PC-3 (cell line): ENCODE measurements around the gene ZYX. TPM values are rescaled to one million over a fixed set of nuclear protein-coding genes. Genes with fewer than 3 reads are reported as not detected.
A peak's percentile ranks its signal among the peaks of the same experiment; 100 is the strongest.

Experiments used
- ATAC-seq: fragments of 200-7000 bp; cut with Tn5 transposase; 2 replicates; pipeline ENCODE4 v1.9.1; 2020; ENCODE audit warnings: mild to moderate bottlenecking, moderate library complexity
- BruUV-seq: library from RNA; stranded (reverse); fragments of 400-500 nt; replicated peaks from 2 replicates; lab custom pipeline; 2021; lab: Mats Ljungman, UMichigan
- CTCF ChIA-PET: fragments of 300-600 bp; sonication (Branson Sonifier 250); formaldehyde crosslinking; loops from one replicate; lab custom pipeline; 2022; ENCODE audit warnings: antibody characterized with exemption; lab: Charles Lee
- POLR2A ChIA-PET: fragments of 300-600 bp; sonication (Branson Sonifier 250); formaldehyde crosslinking; loops from one replicate; lab custom pipeline; 2022; ENCODE audit warnings: antibody characterized with exemption; ENCODE audit not compliant: unreplicated experiment; lab: Charles Lee
- DNase-seq: peaks from one replicate; pipeline ENCODE4 v3.0.0-alpha.2; 2015
- H2AFZ ChIP-seq: fragments of 300-600 bp; sonication (generic); 2 replicates; pipeline ENCODE4 v1.6.0; 2016; ENCODE audit warnings: antibody characterized with exemption, low read length
- H3F3A ChIP-seq: fragments of 300-600 bp; sonication (generic); one replicate; pipeline ENCODE4 v1.6.0; 2017; ENCODE audit warnings: antibody characterized with exemption, low read length, control low read depth, mild to moderate bottlenecking; ENCODE audit not compliant: unreplicated experiment
- H3K27ac ChIP-seq: fragments of 300-600 bp; sonication (generic); 2 replicates; pipeline ENCODE4 v1.5.1; 2016; ENCODE audit warnings: mild to moderate bottlenecking, low read length
- H3K27me3 ChIP-seq: fragments of 300-600 bp; sonication (generic); 2 replicates; pipeline ENCODE4 v1.6.1; 2016; ENCODE audit warnings: low read length, mixed read lengths
- H3K36me3 ChIP-seq: fragments of 300-600 bp; sonication (generic); 2 replicates; pipeline ENCODE4 v1.6.1; 2016; ENCODE audit warnings: low read depth, mixed run types, low read length, mixed read lengths
- H3K4me1 ChIP-seq: fragments of 300-600 bp; sonication (generic); 2 replicates; pipeline ENCODE4 v1.5.1; 2016; ENCODE audit warnings: low read length; ENCODE audit not compliant: insufficient read depth
- H3K4me2 ChIP-seq: fragments of 300-600 bp; sonication (generic); 2 replicates; pipeline ENCODE4 v1.6.0; 2016; ENCODE audit warnings: low read length
- H3K4me3 ChIP-seq: fragments of 300-600 bp; sonication (generic); 2 replicates; pipeline ENCODE4 v1.5.1; 2016; ENCODE audit warnings: mild to moderate bottlenecking, low read length, mixed read lengths
- H3K79me2 ChIP-seq: fragments of 300-600 bp; sonication (generic); 2 replicates; pipeline ENCODE4 v1.6.1; 2017; ENCODE audit warnings: low read length, mixed read lengths
- H3K9ac ChIP-seq: fragments of 300-600 bp; sonication (generic); 2 replicates; pipeline ENCODE4 v1.6.0; 2016; ENCODE audit warnings: mild to moderate bottlenecking, low read length
- H3K9me2 ChIP-seq: fragments of 300-600 bp; sonication (generic); replicated peaks from 2 replicates; pipeline ENCODE4 v1.6.1; 2016; ENCODE audit warnings: mixed run types, low read length, mixed read lengths
- H3K9me3 ChIP-seq: fragments of 300-600 bp; sonication (generic); 2 replicates; pipeline ENCODE4 v1.6.1; 2016; ENCODE audit warnings: low read length, mixed read lengths
- H4K20me1 ChIP-seq: fragments of 300-600 bp; sonication (generic); 2 replicates; pipeline ENCODE4 v1.6.1; 2016; ENCODE audit warnings: low read length, mixed read lengths
- EZH2 ChIP-seq: fragments of 300-600 bp; sonication (generic); IDR thresholded peaks from one replicate; pipeline ENCODE4 v1.6.1; 2017; ENCODE audit warnings: antibody characterized with exemption, mild to moderate bottlenecking, low read length; ENCODE audit not compliant: unreplicated experiment
- EZH2phosphoT487 ChIP-seq: fragments of 300-600 bp; sonication (generic); IDR thresholded peaks from 2 replicates; pipeline ENCODE4 v1.6.1; 2018; ENCODE audit warnings: mild to moderate bottlenecking, antibody characterized with exemption, low read length, borderline replicate concordance
- intact Hi-C: fragments of 100-400 bp; cut with micrococcal nuclease; formaldehyde crosslinking; loops from 2 replicates; pipeline ENCODE4 v1.9.0; 2023
- total RNA-seq: library from RNA; depleted of rRNA; stranded (reverse); fragments of >200 nt; gene quantifications from 2 replicates; pipeline ENCODE4 v1.2.3, GENCODE V29; 2014
- TF ChIP-seq, protein P1 (sequence below): fragments of 300-600 bp; sonication (generic); conservative IDR thresholded peaks from 2 replicates; pipeline ENCODE4 v1.5.1; 2017; ENCODE audit warnings: antibody characterized with exemption, low read depth, mild to moderate bottlenecking, low read length

Gene ZYX
- total RNA-seq, 1 experiment from 2014 or later, result 108 TPM

DNA sequence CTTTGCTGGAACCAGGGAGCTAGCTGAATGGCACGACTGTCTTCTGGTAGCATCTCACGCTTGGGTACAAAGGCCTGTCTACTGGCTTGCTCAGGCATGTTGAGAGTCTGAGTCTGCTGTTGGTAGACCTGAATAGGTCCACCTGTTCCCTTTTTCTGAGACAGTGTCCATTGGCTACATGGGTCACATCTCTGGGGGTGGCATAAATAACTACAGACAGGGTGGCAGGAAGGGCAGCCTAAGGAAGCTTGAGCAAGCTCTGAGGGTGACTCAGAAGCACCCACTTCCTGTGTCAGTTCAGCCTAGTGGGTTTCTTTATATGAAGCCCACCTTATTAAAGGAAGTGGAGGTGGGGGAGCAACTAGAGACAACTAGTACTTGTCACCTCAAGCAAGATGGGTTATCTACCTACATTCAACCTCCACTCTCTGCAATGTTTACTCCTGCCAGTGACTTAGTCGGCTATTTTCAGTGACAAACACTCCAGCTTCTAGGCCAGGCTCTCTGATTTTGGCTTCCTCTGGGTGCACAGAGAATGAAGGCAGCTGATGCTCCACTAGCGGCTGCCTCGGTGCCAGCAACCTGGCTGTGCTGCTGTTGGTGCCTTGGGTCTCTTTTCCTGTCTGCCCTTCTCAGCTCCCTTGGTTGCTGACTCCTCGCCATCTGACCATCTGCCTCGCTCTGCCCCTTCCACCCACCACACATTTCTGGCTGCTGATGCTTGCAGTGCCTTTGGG, 5.7 kb upstream of the ZYX start:
- Histone ChIP-seq H3K36me3 (no peaks in the 10 kb centered on the region), H3K79me2 (peaks cover 20% of the 10 kb centered on the region), H3K4me1 (peaks cover 41% of the 10 kb centered on the region), H2AFZ (no peak overlapping the region), H3K27me3 (no peaks in the 10 kb centered on the region), H3K4me3 (no peak overlapping the region), H3F3A (no peaks in the 10 kb centered on the region), H3K9ac (no peak overlapping the region), H4K20me1 (no peaks in the 10 kb centered on the region), H3K9me2 (no peaks in the 10 kb centered on the region), H3K4me2 (no peak overlapping the region), H3K27ac (no peak overlapping the region), H3K9me3 (no peaks in the 10 kb centered on the region)
- TF ChIP-seq EZH2 (no peak), EZH2phosphoT487 (no peak)
- DNase-seq (peak; percentile 28), ATAC-seq (peak; percentile 9; the same call in 1 of the 2 replicates)
- BruUV-seq, result no TSS peak
- ChIA-PET CTCF (interaction anchor here (0.9 kb wide), 1 partner anchor 135 kb away, joined by 4 read pairs; no protein-coding TSS in a partner anchor), POLR2A (no interaction called here)
- intact Hi-C loops, result no loop called here

- TF ChIP-seq EZH2, result no peak
- no peak for TF ChIP-seq EZH2phosphoT487
- TF ChIP-seq, protein P1, sequence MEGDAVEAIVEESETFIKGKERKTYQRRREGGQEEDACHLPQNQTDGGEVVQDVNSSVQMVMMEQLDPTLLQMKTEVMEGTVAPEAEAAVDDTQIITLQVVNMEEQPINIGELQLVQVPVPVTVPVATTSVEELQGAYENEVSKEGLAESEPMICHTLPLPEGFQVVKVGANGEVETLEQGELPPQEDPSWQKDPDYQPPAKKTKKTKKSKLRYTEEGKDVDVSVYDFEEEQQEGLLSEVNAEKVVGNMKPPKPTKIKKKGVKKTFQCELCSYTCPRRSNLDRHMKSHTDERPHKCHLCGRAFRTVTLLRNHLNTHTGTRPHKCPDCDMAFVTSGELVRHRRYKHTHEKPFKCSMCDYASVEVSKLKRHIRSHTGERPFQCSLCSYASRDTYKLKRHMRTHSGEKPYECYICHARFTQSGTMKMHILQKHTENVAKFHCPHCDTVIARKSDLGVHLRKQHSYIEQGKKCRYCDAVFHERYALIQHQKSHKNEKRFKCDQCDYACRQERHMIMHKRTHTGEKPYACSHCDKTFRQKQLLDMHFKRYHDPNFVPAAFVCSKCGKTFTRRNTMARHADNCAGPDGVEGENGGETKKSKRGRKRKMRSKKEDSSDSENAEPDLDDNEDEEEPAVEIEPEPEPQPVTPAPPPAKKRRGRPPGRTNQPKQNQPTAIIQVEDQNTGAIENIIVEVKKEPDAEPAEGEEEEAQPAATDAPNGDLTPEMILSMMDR, result no peak
- peaks cover 26% of the 10 kb centered on the region for H3K79me2 ChIP-seq
- ChIA-PET POLR2A (no interaction called here), CTCF (no interaction called here)
- no peak overlapping the region for H3K4me2 ChIP-seq
- H2AFZ ChIP-seq, result no peak overlapping the region
- no peak overlapping the region for H3K9ac ChIP-seq
- no peaks in the 10 kb centered on the region for H3K9me2 ChIP-seq
- no peak for DNase-seq
- no TSS peak for BruUV-seq
- H3K4me3 ChIP-seq, result no peak overlapping the region
- H3K27ac ChIP-seq, result no peak overlapping the region
- no peaks in the 10 kb centered on the region for H4K20me1 ChIP-seq
- H3K4me1 ChIP-seq, result peaks cover 39% of the 10 kb centered on the region
- no peaks in the 10 kb centered on the region for H3F3A ChIP-seq
- no peaks in the 10 kb centered on the region for H3K9me3 ChIP-seq
- intact Hi-C loops, result no loop called here
- H3K27me3 ChIP-seq, result no peaks in the 10 kb centered on the region
- H3K36me3 ChIP-seq, result no peaks in the 10 kb centered on the region
- no peak for ATAC-seq
Measured at GRCh38 chr7:143376396-143376795, 4.7 kb upstream of the ZYX start.

DNA sequence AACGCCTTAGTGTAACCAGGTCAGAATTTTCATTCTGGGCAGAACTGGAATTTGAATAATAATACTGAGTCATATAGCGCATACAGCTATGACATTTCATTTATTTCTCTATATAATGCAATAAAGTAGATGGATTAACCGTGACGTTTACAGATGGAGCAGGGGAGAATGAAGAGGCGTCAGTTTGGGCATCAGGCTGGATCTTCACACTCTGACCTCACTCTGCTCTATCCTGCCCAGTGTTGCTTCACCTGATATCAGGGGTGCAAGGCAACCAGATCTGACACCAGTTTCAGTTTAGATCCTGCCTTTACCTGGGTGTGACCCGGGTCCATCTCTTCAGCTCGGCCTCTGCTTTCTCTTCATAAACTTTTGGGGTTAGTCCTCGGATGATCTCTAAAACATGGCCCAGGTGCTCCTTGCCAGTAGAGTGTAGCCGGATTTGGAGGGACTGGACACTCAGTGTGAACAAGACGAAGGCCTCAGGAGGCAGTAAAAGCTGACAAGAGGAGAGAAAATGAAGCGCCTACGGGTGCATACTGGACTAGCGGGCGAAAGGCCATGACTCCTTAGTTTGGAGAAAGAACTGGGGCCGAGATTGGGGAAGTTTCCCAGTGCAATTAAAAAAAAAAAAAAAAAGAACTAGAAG, 1.4 kb upstream of the ZYX start:
- H3K27me3 ChIP-seq, result no peaks in the 10 kb centered on the region
- H3K36me3 ChIP-seq, result peaks cover 4% of the 10 kb centered on the region; the same call in 1 of the 2 replicates
- H3K4me2 ChIP-seq, result peak overlapping the region; percentile 100
- CTCF ChIA-PET, result interaction anchor here (0.5 to 1.2 kb wide), 8 partner anchors 8 to 140 kb away, joined by 3 to 12 read pairs (median 4); no protein-coding TSS in a partner anchor
- H4K20me1 ChIP-seq, result peaks cover 29% of the 10 kb centered on the region
- DNase-seq, result no peak
- H2AFZ ChIP-seq, result peak overlapping the region; percentile 94
- peak overlapping the region; percentile 94 for H3K9ac ChIP-seq
- ATAC-seq, result no peak; the same call in 1 of the 2 replicates
- intact Hi-C loops, result loop anchor here (1.0 to 5.0 kb wide), 5 partner anchors 38 to 139 kb away; no protein-coding TSS in a partner anchor
- TF ChIP-seq EZH2 (no peak), EZH2phosphoT487 (no peak)
- TF ChIP-seq, protein P1, result no peak
- H3K9me3 ChIP-seq, result no peaks in the 10 kb centered on the region
- peak overlapping the region; percentile 96 for H3K4me3 ChIP-seq
- H3K79me2 ChIP-seq, result peaks cover 60% of the 10 kb centered on the region
- POLR2A ChIA-PET, result interaction anchor here (1.6 kb wide), 1 partner anchor 49 kb away, joined by 14 read pairs; no protein-coding TSS in a partner anchor
- TSS peak; percentile 55 for BruUV-seq
- H3K27ac ChIP-seq, result peak overlapping the region; percentile 95; the same call in 1 of the 2 replicates
- H3F3A ChIP-seq, result no peaks in the 10 kb centered on the region
- peaks cover 52% of the 10 kb centered on the region for H3K4me1 ChIP-seq
- no peaks in the 10 kb centered on the region for H3K9me2 ChIP-seq
